ENCODE measurements around the gene ANKRD23.
"Not testable (repeated sequence)": the region's sequence is repeated elsewhere in the genome, so short reads cannot be mapped to it uniquely, and the experiment has no call there.

Gene ANKRD23

DNA sequence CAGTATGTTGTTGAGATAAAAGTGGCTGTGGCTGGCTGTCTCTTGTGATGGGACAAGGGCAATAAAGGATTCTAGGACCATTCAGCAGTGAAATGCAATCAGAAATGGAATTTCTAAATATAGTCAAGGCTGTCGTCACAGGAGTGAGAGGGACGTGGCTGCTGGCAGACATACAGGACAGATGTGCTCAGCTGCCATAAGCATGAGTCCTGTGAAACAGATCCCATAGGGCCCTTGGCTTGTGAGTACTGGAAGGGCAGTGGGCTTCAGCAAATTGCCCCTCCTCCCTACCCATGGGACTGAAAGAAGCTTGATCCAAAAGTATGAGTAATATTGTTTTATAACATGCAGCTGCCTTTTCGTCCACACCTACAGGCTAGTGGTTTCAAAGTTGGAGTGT, 31.9 kb downstream of the ANKRD23 start:
- DNase-seq = no peak

DNA sequence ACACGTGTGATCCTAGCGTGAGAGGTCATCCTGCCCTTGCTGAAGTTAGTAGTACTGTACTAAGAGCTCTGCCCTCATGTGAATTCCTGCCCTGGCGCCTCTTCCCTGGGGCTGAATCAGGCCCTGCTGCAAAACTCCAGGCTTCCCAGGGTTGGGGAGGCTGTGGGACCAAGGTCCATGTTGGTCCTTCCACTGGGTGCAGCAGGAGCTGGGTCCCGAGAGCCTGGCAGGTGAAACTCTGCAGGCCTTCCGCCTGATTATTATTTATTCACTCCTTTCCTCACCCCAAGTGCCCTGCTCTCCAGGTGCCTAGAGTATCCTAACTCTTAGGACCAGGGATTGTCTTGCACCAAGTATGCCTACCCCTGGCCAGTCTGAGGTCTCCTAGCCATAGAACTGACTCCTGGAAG, 33.0 kb downstream of the ANKRD23 start:
- DNase-seq = no peak

DNA sequence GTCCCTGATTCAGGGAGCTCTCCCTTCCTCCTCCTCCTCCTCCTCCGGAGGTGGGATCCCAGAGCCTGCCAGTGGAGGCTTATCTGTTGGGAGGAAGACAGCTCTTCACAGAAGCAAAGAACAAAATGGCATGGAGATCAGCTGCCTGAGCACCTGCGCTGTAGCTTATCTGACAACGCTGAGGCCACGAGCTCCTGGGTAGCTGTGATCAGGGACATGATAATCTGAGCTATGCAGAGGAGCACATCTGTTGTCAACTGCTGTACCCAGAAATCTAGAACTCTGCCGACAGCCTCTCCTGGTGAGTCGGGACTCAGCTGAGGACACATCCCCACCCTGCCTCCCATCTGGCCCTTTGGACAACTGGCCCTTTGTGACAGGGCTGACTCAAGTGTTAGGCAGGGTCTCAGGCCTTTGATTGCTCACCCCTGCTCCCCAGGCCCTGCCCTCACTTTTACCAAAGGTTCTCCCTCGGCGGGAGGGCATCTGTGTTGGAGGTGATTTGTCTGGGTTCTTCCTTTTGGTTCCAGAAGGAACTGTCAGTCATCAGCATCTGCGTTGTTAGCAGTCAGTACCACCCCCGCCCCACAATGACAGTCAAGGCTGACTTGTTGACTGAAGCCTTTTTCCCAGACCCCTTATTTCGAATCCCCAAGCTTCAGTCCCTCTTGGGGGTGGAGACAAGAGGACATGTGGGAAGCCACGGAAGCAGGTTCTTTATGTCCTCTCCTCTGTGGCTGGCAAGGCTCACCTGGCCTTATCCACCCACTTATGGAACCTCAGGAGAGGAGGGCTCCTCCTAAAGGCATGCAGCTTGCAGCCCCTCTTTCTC, 33.7 kb downstream of the ANKRD23 start:
- DNase-seq = no peak

DNA sequence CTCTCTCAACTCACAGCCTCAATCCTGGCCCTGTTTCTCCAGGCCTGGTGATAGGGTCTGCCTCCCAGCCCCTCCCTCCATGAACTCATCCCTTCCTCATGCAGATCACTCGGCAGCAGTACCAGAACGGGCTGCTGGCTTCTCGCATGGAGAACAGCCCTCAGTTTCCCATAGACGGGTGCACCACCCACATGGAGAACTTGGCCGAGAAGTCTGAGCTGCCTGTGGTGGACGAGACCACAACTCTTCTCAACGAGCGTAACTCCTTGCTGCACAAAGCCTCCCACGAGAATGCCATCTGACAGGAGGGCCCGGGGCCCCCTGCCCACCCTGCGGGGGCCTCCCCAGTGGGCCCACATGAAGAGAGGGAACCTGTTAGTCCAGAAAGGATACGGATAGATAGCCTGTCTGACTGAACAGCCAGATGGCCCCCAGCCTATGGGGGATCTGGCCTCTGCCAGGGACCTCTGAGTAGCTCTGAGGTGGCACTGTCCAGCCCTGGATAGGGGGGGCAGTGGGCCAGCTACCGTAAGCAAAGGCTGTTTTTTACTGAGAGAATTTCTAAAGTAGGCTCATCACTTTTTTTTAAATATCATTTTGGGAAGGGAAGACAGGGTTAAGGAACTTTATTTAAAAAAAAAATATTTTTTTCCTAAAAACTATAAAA, 34.5 kb downstream of the ANKRD23 start:
- DNase-seq = no peak

DNA sequence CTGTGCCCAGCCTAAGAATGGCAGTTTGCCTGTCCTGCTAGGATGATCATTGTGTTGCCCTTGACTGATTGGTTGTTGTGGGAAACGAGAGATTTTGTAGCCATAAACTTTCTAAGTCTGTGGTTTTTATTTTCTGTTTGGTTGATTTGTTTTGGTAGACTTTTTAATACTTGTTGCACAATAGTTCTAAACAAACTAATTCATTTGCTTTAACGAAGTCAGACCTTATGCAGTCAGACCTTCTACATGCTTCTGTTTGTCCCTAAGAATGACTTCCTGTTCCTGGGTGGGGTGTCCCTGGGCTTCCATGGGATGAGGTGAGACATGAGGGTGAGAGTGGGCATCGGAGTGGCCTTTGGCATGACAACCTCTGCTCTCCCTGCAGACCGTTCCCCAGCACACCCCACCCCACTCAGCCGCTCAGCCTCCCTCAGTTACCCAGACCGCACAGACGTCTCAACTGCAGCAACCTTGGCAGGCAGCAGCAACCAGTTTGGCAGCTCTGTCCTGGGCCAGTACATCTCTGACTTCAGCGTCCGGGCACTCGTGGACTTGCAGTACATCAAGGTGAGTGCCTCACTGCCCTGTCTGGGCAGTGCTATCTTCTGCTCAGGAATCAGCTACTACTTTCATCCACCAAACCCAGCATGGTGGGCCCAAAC, 35.5 kb downstream of the ANKRD23 start:
- DNase-seq = no peak

DNA sequence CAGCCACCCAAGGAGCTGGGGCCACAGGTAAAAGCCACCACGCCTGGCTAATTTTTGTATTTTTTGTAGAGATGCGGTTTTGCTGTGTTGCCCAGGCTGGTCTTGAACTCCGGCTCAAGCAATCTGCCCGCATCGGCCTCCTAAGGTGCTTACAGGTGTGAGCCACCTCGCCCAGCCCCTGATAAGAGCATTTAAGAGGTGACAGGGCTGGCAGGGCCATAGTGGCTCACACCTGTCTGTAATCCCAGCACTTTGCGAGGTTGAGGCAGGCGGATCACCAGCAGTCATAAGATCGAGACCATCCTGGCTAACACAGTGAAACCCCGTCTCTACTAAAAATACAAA, 36.7 kb downstream of the ANKRD23 start:
- no peak for DNase-seq

DNA sequence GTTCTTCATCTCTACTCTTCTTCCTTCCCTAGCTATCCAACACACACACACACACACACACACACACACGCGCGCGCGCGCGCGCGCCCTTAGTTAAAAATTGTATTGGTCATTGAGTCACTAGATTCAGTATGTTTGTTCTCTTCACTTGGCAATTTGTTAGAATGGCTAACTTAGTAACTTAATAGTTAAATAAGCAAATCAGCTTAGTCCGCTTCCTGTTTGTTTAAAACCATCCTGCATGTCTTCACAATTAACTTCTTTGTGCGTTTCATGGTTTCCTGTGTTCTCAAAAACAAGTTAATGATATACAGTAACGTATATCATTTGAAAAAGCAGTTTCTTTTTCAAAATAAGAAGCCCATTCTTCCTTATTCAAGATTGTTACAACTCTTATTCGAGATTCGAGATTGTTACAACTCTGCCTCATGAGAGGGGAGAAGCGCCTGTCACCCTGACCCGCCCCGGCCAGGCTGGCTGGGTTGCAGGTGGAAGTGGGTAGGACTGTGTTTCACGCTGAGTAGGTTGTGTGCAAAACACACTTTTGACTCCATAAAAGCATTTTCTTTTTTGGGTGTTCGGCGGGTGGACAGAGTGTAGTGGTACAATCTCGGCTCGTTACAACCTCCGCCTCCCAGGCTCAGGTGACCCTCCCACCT, 37.2 kb downstream of the ANKRD23 start:
- peak; percentile 43 for DNase-seq

DNA sequence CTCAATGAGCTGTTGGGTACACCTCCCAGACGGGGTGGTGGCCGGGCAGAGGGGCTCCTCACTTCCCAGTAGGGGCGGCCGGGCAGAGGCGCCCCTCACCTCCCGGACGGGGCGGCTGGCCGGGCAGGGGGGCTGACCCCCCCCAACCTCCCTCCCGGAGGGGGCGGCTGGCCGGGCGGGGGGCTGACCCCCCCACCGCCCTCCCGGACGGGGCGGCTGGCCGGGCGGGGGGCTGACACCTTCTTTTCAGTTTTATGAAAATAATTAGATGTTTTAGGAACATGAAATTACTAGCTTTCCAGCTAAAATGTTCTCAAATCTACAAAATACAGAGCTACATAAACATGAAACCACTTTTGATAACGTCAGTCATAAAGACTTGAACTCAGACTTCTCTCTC, 37.9 kb downstream of the ANKRD23 start:
- not testable (repeated sequence) for DNase-seq

DNA sequence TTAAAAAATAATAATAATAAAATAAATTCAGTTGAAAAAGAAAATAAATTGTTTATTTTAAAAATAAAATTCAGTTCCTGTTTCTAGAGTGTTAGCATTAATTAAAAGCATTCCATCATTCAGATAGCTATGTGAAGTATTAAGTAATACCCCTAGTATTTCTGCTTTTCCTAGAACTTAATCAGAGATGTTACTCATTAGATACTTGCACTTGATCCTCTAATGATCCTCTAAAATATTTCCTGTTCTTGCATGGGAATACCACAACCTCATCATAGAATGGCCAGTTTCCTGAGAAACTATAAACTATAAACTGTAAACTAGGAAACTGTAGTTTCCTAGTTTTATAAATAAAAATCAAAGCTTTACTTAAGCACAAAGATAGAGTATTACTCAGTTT, 38.8 kb downstream of the ANKRD23 start:
- DNase-seq = no peak

DNA sequence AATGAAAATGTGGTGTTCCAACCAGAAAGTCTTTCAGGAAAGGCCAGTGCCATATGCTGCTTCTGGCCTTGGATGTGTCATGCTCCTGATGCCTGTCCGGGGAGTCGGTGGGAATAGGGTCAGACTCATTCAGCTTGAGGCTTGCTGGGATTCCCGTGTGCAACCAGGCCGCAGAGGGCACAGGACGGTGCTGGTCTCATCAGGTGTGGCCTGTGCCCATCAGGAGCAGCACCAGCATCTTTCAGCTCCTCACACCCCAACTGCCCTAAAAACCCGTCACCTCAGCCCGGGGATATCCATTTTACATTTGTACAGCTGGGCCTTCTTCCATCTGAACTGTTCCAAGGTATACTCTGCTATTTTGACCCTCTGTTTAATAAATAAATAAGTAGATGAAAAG, 41.1 kb downstream of the ANKRD23 start:
- DNase-seq = no peak

DNA sequence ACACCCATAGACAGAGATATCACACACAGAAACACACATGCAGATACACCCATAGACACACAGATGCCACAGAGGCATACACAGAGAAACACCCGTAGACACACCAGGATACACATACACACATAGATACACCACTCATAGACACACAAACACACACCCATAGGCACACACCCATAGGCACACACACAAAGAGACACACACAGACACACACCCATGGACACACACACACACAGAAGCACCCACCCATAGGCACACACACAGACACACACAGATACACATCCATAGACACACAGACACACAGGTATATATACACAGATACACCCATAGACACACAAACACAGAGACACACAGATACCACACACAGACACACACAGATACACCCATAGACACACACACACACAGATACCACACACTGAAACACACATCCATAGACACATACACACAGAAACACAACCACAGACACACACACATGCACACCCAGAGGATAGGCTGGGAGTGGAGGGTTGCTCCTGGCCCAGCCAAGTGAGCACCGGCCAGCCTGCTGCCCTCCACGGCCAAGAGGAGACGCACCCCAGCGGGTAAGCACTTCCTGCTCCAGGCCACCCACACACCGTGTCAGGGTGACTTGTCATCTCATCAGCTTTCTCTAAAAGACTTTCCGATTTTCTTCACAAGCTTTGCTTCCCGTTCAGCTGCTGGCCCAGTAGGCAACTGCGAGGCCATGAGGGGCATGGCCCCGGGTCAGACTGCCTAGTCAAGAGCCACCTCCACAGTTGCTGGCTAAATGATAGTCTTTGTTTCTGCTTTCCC, 41.8 kb downstream of the ANKRD23 start:
- peak; percentile 64 for DNase-seq

DNA sequence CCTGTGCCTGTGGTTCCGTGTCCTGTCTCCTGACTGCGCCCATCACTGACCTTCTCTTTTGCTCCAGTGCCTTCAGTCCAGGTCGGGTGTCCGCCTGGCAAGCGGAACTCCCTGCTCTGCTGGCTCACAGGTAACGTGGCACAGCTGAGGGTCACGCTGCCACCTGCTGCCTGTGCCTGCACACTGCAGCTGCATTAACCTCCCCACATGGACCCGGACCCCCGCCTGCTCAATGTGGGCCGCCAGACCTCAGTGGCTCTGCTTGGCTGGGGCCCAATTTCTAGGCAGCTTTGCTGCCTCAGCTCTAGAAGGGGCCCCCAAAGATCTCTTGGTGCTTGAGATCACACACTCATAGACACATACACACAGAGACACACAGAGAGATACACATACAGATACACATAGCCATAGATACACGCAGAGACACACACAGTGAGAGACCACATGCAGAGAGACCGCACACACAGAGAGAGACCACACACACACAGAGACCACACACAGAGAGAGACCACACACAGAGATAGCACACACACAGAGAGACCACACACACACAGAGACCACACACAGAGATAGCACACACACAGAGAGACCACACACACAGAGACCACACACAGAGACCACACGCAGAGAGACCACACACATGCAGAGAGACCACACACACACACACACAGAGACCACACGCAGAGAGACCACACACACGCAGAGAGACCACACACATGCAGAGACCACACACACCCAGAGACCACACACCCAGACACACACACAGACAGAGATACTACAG, 42.6 kb downstream of the ANKRD23 start:
- peak; percentile 78 for DNase-seq

DNA sequence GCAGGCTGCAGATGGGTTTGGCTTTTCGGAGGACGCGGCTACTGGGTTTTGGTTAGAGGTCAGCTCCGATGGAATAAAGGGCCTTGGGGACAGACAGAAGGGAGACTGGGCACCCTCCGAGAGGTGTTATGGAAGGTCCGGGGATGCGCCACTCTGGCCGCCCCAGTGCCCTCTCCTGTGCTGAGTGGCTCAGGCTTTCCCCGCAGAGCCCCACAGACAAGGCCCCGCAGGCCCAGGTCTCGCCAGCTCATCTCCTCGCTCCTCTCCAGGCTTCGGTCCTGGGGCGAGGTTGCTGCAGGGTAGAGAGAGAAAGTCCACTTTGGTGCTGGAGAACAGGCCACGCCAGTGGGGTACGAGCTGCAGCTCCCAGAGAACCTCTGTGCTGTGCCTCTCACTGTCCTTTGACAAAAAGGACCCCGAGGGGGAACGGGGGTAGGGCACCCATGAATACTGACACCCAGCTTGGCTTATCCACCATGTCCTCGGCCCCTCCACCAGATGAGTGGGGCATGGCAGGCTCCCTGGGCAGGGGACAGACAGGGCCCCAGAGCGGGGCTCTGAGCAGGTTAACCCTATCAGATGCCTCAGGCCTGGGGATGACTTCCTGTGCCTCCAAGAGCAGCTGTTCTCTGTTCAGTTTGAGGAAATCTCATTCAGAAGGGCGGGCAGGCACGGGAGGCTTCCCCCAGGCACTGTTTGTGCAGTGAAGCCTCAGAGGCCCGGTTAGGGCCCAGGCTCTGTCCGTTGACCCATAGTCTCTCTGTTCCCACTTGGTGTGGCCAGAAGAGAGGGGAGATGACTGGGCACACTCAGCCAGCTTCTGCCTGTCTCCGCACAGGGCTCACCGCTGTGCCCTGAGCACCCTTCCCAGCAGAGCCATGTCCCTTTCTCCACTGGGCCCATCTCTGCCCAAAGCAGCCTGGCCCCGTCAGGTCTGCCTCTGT, 43.5 kb downstream of the ANKRD23 start:
- no peak for DNase-seq

DNA sequence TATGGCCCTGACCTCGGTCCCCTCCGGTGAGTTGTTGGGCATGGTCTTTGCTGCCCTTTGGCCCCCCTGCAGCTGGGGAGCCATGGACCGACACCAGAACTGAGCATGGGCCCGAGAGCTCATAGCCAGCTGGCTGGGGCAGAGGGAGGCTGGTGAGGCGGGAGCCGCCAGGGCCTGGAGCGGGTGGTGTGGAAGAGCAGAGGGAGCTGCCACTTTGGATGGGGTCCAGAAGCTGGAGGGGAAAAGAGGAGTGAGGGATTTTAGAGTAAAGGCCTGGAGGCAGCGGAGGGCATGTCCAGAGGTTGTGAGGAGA, 44.2 kb downstream of the ANKRD23 start:
- no peak for DNase-seq

DNA sequence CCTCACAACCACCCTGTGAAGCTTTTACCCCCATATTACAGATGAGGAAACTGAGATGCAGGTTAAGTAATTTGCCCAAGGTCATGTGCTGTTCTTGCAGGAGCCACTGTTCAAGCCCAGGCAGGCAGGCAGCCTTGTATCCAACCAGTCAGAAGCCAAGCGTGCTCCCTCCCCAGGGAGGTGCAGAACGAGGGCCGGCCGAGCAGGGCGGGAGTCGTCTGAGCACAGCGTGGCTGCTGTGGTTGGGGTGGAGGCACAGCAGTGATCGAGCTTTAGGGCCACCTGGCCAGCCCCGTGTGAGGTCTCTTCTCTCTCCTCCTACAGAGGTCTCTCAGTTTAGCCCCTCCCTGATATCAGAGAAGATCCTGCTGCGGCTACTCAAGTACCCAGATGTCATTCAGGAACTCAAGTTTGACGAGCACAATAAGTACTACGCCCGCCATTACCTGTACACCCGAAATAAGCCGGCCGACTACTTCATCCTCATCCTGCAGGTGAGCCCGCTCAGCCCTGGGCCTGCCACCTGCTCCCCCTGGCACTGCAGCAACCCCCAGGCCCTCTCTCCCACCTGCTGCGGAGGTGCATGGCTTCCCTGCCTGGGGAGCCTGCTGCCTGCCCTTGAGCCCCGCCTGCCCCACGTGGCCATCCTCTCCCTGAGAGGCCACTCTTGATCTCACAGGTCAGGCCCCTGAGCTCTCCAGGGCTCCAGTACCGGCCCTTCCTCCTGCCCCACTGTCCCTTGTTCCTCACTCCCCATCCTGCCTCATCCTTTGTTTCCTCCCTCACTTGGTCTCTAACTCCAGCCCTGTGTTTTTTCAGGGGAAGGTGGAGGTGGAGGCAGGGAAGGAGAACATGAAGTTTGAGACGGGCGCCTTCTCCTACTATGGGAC, 44.8 kb downstream of the ANKRD23 start:
- no peak for DNase-seq

DNA sequence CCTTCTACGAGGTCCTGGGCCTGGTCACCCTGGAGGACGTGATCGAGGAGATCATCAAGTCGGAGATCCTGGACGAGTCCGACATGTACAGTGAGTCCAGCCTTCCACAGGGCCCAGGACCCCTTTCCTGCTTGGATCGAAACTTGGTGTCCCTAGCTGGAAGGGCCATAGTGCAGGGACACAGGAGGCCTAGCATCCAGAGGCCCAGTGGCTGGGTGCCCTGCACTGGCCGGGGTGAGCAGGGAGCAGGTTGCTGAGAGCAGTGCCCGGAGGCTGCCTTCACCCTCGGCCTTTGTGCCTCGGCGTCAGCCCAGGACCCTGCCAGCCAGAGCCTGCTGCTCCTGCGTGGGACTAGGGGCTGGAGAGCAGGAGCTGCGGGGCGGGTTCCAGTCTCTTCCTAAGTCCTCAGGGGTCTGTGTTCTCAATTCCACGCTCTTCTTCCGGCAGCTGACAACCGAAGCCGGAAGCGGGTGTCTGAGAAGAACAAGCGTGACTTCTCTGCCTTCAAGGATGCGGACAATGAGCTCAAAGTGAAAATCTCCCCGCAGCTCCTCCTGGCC, 46.7 kb downstream of the ANKRD23 start:
- no peak for DNase-seq

DNA sequence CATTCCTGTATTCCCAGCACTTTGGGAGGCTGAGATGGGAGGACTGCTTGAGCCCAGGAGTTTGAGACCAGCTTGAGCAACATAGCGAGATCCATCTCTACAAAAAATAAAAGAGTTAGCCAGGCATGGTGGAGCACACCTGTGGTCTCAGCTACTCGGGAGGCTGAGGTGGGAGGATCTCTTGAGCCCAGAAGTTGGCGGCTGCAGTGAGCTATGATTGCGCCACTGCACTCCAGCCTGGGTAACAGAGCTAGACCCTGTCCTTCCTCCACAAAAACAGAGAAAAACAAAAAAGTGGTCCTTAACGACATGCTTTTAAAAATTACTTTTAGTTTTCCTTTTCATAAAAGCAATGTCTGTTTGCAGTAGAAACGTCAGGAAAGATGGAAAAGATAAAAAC, 47.3 kb downstream of the ANKRD23 start:
- DNase-seq = not testable (repeated sequence)

DNA sequence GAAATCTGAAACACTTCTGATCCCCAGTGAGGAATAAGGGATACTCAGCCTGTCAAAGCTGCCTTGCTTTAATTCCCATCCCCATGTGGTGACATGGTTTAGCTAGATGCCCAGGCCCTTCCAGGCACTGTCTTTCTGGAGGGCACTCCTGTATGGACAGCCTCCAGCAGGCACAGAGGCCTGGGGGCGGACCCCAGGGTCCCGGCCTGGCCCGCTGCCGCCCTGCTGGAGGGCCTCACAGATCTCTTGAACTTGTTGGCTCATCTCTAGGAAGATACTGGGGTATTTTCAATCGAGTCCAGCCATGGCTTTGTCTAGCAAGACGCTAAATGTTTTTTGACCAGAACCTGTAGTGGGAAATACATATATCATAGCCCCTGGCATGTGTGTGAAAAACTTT, 48.7 kb downstream of the ANKRD23 start:
- no peak for DNase-seq

All from activated naive CD4-positive, alpha-beta T cell treated with Interleukin-2 at 50 U/mL for 16 hours (primary cell).